GM12878 (cell line): Measurements from ENCODE around the gene NRG2.

Source experiments
- CHD1 ChIP-seq: IDR thresholded peaks from 2 replicates; pipeline ENCODE4 v1.6.1; 2012; ENCODE audit warnings: low read depth, low read length, improper control_type of control experiment
- CTCF ChIP-seq, 3 experiments: IDR thresholded peaks in 2 of 3; conservative IDR thresholded peaks in 1 of 3; 2 replicates each; pipeline ENCODE4 v1.5.1; 2011; ENCODE audit warnings: low read depth in 3 of 3, low read length in 3 of 3, mild to moderate bottlenecking in 3 of 3, control low read depth in 2 of 3, moderate library complexity in 2 of 3, inconsistent platforms in 1 of 3, mixed read lengths in 1 of 3; ENCODE audit not compliant: control insufficient read depth in 2 of 3, insufficient read depth in 1 of 3; ENCODE audit errors: extremely low read depth in 1 of 3
- EZH2 ChIP-seq: IDR thresholded peaks from 2 replicates; pipeline ENCODE4 v1.6.1; 2012; ENCODE audit warnings: low read depth, mild to moderate bottlenecking, control low read depth, inconsistent platforms, low read length, borderline replicate concordance; ENCODE audit not compliant: control insufficient read depth
- MAX ChIP-seq: IDR thresholded peaks from 2 replicates; pipeline ENCODE4 v1.6.1; 2012; ENCODE audit warnings: low read depth, low read length, improper control_type of control experiment
- RAD21 ChIP-seq: IDR thresholded peaks from 2 replicates; pipeline ENCODE4 v1.6.1; 2011; ENCODE audit warnings: mild to moderate bottlenecking, low read depth, low read length, moderate library complexity; ENCODE audit not compliant: insufficient read depth
- SMC3 ChIP-seq: IDR thresholded peaks from 2 replicates; pipeline ENCODE4 v1.6.1; 2011; ENCODE audit warnings: low read length, improper control_type of control experiment, borderline replicate concordance
- STAT1 ChIP-seq: fragments of 450-650 bp; conservative IDR thresholded peaks from 2 replicates; pipeline ENCODE4 v1.6.1; 2014; ENCODE audit warnings: antibody characterized with exemption, mild to moderate bottlenecking
- TAF1 ChIP-seq: IDR thresholded peaks from 2 replicates; pipeline ENCODE4 v1.6.1; 2011; ENCODE audit warnings: mild to moderate bottlenecking, low read depth, low read length, borderline replicate concordance
- TARDBP ChIP-seq: IDR thresholded peaks from 2 replicates; pipeline ENCODE4 v1.6.1; 2016; ENCODE audit warnings: borderline replicate concordance
- YY1 ChIP-seq: IDR thresholded peaks from 2 replicates; pipeline ENCODE4 v1.6.1; 2011; ENCODE audit warnings: low read depth, mild to moderate bottlenecking, low read length
- ZNF687 ChIP-seq: fragments of 450-650 bp; IDR thresholded peaks from 2 replicates; pipeline ENCODE4 v1.6.1; 2017; ENCODE audit warnings: mild to moderate bottlenecking, moderate library complexity
- ZZZ3 ChIP-seq: IDR thresholded peaks from 2 replicates; pipeline ENCODE4 v1.6.1; 2011; ENCODE audit warnings: low read depth; ENCODE audit not compliant: control insufficient read depth, insufficient read length

DNA sequence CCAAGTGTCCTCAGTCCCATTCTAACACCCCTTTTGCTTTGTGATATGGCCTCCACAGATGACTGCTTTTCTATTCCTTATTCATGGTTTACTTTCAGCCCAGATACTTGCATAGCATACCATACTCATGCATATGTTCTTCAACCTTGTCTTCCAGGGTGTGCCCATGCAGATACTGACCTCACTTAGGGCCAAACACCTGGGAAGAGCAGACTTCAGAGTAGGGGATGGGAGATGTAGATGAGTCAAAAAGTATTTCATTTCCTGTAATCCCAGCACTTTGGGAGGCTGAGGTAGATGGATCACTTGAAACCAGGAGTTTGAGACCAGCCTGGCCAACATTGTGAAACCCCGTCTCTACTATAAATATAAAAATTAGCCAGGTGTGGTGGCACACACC is 58.3 kb downstream of the NRG2 start:
- no peak for TF ChIP-seq STAT1
- no peak for TF ChIP-seq CTCF (IDR thresholded peaks at IDR 0.05 in 2 of 3, conservative IDR thresholded peaks at IDR 0.05 in 1 of 3; ENCODE audit: control insufficient read depth in 2 of 3, extremely low read depth in 1 of 3, insufficient read depth in 1 of 3, low read depth in 3 of 3, low read length in 3 of 3)
- TF ChIP-seq ZNF687, result no peak
- TF ChIP-seq EZH2, result no peak
- TF ChIP-seq TARDBP, result no peak
- no peak for TF ChIP-seq ZZZ3
- no peak for TF ChIP-seq MAX
- no peak for TF ChIP-seq YY1
- TF ChIP-seq SMC3, result no peak
- TF ChIP-seq CHD1, result no peak
- TF ChIP-seq TAF1, result no peak
- TF ChIP-seq RAD21, result no peak
